T-helper 2 cell (primary cell): ENCODE measurements around the gene GNA12.
"Not testable (repeated sequence)": the region's sequence is repeated elsewhere in the genome, so short reads cannot be mapped to it uniquely, and the experiment has no call there.

Experiments
- DNase-seq, 5 experiments: peaks; one replicate each; pipeline versions ENCODE4 v3.0.0 to v3.0.0-alpha.2; 2012 to 2022

Gene GNA12

GRCh38 chr7:2864999-2865670, 21.0 kb upstream of the GNA12 start:
- peak; percentile 33 to 74 (median 60) for DNase-seq

DNA sequence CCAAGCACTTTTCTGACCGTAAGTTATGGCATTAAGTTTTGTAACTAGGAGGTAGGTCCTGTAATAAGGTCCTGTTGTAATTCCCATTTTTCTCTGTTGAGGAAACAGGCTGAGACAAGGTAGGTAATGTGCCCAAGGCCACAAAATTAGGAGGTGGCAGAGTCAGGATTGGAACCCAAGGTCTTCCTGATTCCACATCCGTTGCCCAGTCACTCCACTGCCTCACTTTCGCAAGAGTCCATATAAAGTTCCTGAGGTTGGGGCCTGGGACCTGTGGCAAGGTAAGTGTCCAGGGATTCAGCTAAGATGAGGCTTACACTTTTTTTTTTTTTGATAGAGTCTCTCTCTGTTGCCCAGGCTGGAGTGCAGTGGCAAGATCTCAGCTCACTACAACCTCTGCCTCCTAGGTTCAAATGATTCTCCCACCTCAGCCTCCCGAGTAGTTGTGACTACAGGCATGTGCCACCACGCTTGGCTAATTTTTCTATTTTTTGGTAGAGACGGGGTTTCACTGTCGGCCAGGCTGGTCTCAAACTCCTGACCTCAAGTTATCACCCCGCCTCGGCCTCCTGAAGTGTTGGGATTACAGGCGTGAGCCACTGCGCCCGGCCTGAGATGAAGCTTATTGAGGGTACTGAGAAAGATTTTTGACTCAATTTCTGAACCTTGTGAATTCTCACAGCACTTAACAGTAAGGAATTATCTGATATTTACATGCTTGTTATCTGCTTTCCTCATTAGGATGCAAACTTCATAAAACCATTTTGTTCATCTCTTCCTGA, 20.3 kb upstream of the GNA12 start:
- no peak for DNase-seq

DNA sequence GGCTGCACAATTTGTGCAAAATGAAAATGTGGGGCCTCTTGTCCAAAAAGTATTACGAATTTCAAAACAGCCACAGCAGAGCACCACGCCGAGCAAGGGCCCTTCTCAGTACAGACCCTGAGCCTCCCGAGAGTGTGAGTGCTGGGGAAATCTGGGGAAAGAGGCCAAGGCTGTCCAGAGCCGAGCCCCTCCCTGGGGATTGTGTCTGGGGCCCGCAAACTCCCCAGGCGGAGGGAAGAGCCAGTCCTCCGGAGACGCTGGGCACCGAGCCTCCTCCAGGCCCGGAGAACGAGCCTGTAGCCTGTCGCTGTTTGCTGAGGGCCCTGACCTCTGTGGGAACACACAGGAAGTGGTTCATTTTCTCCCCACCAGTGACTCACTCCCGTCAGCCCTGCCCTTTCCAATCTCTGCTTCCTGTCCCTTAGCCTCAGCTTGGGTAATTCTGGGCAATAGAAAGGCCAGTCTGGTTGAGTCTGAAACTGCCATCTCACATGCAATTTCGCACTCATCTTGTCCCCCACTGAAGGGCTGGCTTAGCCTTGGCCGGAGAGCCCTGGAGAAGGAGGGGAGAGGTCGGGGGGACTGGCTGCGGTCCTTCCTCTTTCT, 19.5 kb upstream of the GNA12 start:
- DNase-seq, result peak in 4 of 5 experiments; percentile 26 to 96 (median 64)

GRCh38 chr7:2862831-2863361, 18.8 kb upstream of the GNA12 start:
- DNase-seq, result peak in 2 of 5 experiments; percentile 41 to 79

DNA sequence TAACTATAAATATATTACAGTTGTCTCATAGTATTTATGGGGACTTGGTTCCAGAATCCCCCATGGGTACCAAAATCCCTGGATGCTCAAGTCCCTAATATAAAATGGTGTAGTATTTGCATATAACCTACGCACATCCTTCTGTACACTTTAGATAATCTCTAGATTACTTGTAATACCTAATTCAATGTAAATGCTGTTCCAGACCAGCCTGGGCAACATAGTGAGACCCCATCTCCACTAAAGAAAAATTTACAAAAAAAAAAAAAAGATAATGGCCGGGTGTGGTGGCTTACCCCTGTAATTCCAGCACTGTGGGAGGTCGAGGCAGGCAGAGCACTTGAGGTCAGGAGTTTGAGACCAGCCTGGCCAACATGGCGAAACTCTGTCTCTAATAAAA, 17.4 kb upstream of the GNA12 start:
- DNase-seq, result no peak

DNA sequence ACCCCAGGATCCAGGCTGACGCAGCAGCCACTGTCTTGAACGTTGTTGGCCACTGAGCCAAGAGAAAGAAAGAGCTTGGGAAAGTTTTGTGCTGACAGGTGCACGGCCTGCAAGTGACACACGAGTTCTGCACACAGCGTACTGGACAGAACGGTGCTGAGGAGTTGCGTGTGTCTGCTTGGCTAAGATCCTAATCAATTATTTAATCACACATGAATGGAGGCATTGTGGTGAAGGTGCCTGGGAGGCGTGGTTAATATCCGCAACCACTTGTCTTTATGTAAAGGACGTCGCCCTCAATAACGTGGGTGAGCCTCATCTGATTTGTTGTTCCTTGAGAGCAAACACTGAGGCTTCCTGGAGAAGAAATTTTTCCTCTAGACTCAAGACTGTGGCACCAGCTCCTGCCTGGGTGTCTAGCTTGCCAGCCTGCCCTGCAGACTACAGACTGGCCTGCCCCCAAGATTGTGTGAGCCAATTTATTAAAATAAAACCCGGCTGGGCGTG, 16.6 kb upstream of the GNA12 start:
- DNase-seq, result no peak

- no peak for DNase-seq
These were observed 15.8 kb upstream of the GNA12 start for GRCh38 chr7:2859952-2860351.

DNA sequence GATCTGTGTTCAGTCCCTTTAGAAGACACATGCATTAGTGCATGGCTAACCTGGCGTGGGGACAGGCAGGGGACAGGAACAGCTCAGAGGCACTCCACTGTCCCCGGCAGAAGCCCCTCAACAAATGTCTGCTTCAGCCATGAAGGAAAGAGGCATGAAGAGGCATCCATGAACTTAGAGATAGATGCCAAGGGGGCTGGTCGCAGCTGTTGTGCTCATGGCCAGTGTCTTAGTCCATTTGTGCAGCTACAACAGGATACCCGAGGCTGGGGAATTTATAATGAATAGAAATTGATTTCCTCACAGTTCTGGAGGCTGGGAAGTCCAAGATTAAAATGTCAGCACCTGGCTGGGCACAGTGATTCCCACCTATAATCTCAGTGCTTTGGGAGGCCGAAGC, 14.5 kb upstream of the GNA12 start:
- DNase-seq, result no peak

- DNase-seq, result no peak
These were observed 12.5 kb upstream of the GNA12 start for GRCh38 chr7:2856388-2857169.

GRCh38 chr7:2855386-2855785, 11.3 kb upstream of the GNA12 start:
- no peak for DNase-seq

DNA sequence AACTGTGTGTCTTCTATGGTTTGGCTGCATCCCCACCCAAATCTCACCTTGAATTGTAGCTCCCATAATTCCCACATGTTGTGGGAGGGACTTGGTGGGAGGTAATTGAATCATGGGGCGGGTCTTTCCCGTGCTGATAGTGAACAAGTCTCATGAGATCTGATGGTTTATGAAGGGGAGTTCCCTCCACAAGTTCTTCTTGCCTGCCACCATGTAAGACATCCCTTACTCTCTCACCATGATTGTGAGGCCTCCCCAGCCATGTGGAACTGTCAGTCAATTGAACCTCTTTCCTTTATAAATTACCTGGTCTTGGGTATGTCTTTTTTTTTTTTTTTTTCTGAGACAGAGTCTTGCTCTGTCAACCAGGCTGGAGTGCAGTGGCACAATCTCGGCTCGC, 9.4 kb upstream of the GNA12 start:
- not testable (repeated sequence) for DNase-seq

GRCh38 chr7:2853147-2853546, 9.0 kb upstream of the GNA12 start:
- no peak for DNase-seq

DNA sequence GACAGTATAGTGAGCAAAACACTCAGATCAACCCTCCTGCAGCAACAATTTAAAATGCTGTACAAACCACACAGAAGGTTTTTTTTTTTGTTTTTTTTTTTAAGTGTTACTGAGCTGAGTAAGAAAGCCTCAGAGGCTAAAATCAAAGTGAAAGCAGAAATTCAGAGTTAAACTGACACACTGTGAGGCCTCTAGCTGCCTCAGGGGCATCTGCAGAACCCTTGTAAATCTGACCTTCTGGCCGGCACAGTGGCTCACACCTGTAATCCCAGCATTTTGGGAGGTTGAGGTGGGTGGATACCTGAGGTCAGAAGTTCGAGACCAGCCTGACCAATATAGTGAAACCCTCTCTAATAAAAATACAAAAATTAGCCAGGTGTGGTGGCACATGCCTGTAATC, 7.4 kb upstream of the GNA12 start:
- DNase-seq, result peak in 1 of 5 experiments; percentile 83

GRCh38 chr7:2849941-2850766, 6.0 kb upstream of the GNA12 start:
- peak in 2 of 5 experiments; percentile 7 to 77 for DNase-seq

DNA sequence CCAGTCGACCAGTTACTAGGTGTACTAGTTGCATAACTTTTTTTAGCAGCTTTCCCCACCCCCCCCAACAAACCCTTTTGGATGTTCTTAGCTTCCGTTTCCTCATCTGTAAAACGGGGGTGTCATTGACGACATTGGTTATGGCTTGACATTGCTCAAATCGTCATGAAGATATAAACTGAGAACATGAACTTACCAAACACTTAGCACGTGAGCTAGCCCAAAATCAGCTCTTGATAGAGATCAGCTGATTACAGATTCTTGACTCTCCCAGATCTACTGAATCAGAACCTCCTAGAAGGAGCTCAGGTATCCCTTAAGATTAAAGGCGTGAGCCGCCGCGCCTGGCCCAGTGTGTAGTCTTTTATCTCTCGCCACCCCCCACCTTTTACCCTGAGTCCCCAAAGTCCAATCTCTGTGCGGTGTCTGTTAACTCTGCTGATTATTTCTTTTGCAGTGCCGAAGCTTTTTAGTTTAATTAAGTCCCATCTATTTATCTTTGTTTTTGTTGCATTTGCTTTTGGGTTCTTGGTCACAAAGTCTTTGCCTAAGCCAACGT, 1.0 kb upstream of the GNA12 start:
- no peak for DNase-seq

GRCh38 chr7:2843711-2844152, 376 bp downstream of the GNA12 start:
- DNase-seq, result peak in 2 of 5 experiments; percentile 15 to 66

GRCh38 chr7:2843191-2843685, 870 bp downstream of the GNA12 start:
- no peak for DNase-seq

DNA sequence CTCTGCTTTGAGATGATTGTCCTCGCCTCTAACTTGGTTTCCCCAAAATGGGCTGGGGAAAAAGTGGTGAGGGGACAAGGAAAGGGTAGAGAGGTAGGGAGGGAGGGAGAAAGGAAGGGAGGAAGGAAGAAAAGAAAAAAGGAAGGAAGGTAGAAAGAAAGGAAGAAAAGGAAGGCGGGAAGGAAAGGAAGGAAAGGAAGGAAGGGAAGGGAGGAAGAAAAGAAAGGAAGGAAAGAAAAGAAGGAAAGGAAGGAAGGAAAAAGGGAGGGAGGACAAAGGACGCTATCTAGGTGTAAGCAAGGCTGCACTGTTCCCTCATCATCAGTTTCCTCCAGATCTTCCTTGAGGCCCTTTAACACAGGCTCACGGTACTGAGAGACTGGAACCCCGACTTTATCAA, 2.2 kb downstream of the GNA12 start:
- no peak for DNase-seq

- DNase-seq, result no peak
These were observed 3.6 kb downstream of the GNA12 start for GRCh38 chr7:2840458-2840857.

- peak in 1 of 5 experiments; percentile 59 for DNase-seq
These were observed 5.1 kb downstream of the GNA12 start for GRCh38 chr7:2838873-2839578.
